ENCODE measurements around the gene SLC29A2.

SLC29A2 gene

GRCh38 chr11:66315921-66316811, 55.4 kb downstream of the SLC29A2 start:
- no peak for DNase-seq

GRCh38 chr11:66315498-66315885, 56.1 kb downstream of the SLC29A2 start:
- DNase-seq = no peak

GRCh38 chr11:66314561-66315497, 56.7 kb downstream of the SLC29A2 start:
- DNase-seq = no peak

GRCh38 chr11:66314186-66314501, 57.4 kb downstream of the SLC29A2 start:
- DNase-seq = no peak

DNA sequence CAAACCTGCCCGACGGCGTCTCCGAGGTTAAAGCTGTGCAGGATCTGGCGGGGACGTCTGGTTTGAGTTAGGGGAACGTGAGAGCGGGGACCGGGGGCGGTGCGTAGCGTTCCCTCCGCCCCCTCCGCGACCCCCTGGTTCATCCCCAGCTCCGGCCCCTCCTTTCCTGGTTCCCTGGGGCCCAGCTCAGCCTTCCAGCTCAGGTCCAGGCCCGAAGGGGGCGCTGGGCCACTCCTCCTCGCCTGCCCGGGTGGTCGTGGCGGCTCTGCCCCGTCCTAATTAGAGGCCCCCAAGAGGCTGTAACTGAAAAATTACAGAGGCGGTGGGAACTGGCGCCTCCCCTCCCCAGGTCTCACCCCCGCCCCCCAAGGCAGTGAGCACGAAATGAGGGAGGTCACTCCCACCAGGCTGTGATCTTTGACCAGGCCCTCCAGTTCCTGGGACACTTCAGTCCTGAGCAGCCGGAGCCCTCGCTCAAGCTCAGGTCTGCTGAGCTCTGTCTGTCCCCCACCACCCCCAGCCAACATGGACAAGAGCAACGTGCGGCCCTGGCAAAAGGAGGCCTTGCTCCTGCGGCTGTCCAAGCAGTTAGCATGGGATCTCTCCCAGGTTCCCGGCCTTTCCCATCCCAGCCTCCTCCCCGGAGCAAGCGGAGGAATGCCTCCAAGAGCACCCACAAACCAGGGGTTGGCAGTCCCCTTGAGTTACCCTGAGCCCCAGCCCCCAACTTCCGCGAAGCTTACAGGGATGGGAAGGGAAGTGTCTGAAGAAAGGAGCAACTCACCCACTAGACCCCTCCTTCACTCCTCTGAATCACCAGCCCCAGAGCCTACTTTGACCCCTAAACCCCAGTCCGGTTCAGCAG, 58.0 kb downstream of the SLC29A2 start:
- no peak for DNase-seq

DNA sequence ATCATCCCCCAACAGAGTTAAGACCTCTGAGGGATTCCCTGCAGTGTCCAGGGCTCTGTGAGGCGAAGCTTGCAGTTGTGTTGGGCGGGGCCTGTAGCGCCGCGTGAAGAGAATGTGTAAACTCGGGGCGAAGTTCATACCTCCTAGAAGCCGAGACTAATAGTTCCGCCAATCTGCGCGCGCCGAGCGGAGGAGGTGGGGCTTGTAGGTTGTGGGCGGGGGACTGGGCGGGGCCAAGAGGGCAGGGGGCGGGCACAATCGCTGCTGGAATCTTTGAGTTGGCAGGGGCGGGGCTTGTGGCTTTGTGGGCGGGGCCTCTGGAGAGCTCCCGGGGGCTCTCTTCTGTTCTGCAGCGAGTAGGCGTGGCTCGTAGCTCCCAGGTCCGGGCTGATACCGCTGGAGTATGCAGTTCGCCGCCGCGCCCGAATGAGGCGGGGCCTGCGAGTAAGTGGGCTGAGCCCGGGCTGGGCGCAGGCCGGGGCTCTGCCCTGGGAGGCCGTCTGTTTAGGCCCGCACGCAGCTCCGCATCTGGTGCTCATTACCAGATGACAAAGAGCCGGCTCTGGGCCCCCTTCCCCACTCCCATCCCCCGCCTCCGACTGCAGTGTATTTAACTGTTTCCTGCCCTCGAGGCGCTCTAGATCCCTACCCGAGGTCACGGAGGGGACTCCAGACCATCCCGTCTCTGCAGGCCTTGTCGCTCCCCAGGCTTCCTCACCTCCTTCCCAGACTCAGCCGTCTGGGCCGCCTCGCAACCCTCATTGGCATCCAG, 58.8 kb downstream of the SLC29A2 start:
- peak; percentile 98 for DNase-seq
